ENCODE results near the gene GRID1.

- TF ChIP-seq, protein P1, sequence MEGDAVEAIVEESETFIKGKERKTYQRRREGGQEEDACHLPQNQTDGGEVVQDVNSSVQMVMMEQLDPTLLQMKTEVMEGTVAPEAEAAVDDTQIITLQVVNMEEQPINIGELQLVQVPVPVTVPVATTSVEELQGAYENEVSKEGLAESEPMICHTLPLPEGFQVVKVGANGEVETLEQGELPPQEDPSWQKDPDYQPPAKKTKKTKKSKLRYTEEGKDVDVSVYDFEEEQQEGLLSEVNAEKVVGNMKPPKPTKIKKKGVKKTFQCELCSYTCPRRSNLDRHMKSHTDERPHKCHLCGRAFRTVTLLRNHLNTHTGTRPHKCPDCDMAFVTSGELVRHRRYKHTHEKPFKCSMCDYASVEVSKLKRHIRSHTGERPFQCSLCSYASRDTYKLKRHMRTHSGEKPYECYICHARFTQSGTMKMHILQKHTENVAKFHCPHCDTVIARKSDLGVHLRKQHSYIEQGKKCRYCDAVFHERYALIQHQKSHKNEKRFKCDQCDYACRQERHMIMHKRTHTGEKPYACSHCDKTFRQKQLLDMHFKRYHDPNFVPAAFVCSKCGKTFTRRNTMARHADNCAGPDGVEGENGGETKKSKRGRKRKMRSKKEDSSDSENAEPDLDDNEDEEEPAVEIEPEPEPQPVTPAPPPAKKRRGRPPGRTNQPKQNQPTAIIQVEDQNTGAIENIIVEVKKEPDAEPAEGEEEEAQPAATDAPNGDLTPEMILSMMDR (IDR thresholded peaks at IDR 0.05; ENCODE audit: low read length): no peak
- TF ChIP-seq EZH2 (IDR thresholded peaks at IDR 0.05; ENCODE audit: borderline replicate concordance, low read length): no peak
These were observed 715.7 kb downstream of the GRID1 start for GRCh38 chr10:85650791-85651496.
